ENCODE data around the gene ATG4B. TPM values are rescaled to one million over a fixed set of nuclear protein-coding genes. Genes with fewer than 3 reads are reported as not detected.

ATG4B gene
- total RNA-seq, 2 donors from 2014 or later = 52.0 to 86.1 TPM

DNA sequence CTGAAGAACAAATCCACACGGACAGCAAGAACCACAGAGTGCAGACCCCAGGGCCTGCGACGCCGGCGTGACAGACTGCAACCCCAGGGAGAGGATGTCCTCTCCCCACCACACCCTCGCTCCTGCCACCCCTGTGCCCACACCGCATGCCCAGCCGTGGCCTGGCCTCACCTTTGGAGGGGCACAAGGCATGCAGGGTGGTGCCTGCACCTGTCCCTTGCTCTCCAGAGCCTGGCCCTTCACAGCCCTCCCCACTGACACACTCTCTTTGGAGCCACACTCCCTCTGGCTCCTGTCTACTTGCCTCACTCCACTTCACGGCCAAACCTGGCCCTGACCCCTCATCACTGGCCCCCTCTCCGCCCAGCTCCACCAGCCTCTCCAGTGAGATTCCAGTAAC lies 9.8 kb upstream of the ATG4B start:
- Histone ChIP-seq H3K4me3 (no peak overlapping the region), H3K27ac (no peak overlapping the region), H3K36me3 (peaks cover 7% of the 10 kb centered on the region), H3K9me3 (no peaks in the 10 kb centered on the region), H3K27me3 (replicated peaks; ENCODE audit: insufficient read depth) (no peaks in the 10 kb centered on the region), H3K4me1 (ENCODE audit: control insufficient read depth in 1 of 2, low read depth in 2 of 2) (no peaks in the 10 kb centered on the region)
- ATAC-seq (ENCODE audit: insufficient number of reproducible peaks, low FRiP score, low read depth) (no peak), DNase-seq (ENCODE audit: low spot score) (no peak)
- TF ChIP-seq, protein P1, sequence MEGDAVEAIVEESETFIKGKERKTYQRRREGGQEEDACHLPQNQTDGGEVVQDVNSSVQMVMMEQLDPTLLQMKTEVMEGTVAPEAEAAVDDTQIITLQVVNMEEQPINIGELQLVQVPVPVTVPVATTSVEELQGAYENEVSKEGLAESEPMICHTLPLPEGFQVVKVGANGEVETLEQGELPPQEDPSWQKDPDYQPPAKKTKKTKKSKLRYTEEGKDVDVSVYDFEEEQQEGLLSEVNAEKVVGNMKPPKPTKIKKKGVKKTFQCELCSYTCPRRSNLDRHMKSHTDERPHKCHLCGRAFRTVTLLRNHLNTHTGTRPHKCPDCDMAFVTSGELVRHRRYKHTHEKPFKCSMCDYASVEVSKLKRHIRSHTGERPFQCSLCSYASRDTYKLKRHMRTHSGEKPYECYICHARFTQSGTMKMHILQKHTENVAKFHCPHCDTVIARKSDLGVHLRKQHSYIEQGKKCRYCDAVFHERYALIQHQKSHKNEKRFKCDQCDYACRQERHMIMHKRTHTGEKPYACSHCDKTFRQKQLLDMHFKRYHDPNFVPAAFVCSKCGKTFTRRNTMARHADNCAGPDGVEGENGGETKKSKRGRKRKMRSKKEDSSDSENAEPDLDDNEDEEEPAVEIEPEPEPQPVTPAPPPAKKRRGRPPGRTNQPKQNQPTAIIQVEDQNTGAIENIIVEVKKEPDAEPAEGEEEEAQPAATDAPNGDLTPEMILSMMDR (IDR thresholded peaks at IDR 0.05) = no peak

- no peak for ATAC-seq (ENCODE audit: insufficient number of reproducible peaks, low FRiP score, low read depth)
- no peak overlapping the region for H3K4me3 ChIP-seq
- peaks cover 17% of the 10 kb centered on the region for H3K36me3 ChIP-seq
- TF ChIP-seq, protein P1 (IDR thresholded peaks at IDR 0.05) = no peak
- no peak for DNase-seq (ENCODE audit: low spot score)
- no peak overlapping the region for H3K27ac ChIP-seq
- H3K4me1 ChIP-seq (ENCODE audit: control insufficient read depth in 1 of 2, low read depth in 2 of 2) = peaks cover 0 to 6% of the 10 kb centered on the region in 2 donors
- no peaks in the 10 kb centered on the region for H3K9me3 ChIP-seq
- H3K27me3 ChIP-seq (replicated peaks; ENCODE audit: insufficient read depth) = no peaks in the 10 kb centered on the region
Observed at GRCh38 chr2:241629762-241630435, 7.6 kb upstream of the ATG4B start.

DNA sequence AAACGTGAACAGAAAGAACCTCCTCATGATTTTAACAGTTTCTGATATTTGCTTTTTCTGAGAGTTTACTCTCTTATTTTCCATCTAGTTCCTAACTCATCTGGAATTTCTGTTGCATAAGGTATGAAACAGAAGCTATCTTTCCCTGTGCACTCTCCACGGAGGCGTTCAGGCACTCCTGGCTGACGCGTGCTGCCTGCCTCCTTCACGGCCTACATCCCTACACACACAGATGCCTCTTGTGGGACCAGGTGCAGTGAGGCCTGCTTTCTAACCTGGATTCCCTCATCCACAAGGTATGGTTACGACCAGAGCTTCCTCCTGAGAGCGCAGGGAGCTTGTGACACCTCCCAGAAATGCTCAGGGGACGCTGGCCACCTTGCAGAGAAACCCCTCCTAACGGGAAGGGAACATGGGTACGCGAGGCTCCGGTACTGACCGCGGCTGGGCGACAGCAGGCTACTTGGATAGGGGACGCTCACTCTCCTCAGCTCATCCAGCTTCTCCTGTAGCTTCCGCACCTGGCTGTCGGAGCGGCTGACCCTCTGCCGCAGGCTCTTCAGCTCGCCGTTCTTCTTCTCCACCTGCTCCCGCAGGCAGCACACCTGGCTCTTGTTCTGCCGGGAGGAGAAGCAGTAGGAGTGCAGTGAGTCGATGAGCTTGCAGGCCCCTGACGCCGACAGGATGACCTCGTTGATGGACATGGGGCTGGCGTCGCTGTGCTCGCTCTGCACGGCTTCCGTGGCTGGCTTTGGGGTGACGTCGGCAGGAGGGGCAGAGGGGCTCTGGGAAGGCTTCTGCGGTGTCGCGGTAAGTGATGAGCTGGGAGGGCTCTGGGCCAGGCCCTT lies 4.8 kb upstream of the ATG4B start:
- peaks cover 17% of the 10 kb centered on the region for H3K36me3 ChIP-seq

GRCh38 chr2:241633561-241633960 lies 3.9 kb upstream of the ATG4B start:
- DNase-seq (ENCODE audit: low spot score) (no peak), ATAC-seq (ENCODE audit: insufficient number of reproducible peaks, low FRiP score, low read depth) (no peak)
- Histone ChIP-seq H3K4me1 (ENCODE audit: control insufficient read depth in 1 of 2, low read depth in 2 of 2) (peaks cover 16 to 25% of the 10 kb centered on the region in 2 donors), H3K4me3 (no peak overlapping the region), H3K27me3 (replicated peaks; ENCODE audit: insufficient read depth) (no peaks in the 10 kb centered on the region), H3K9me3 (no peaks in the 10 kb centered on the region), H3K36me3 (peaks cover 13% of the 10 kb centered on the region), H3K27ac (no peak overlapping the region)
- TF ChIP-seq, protein P1 (IDR thresholded peaks at IDR 0.05) = no peak

More for the DNA sequence above, 4.8 kb upstream of the ATG4B start:
- Histone ChIP-seq H3K4me3 (no peak overlapping the region), H3K27me3 (replicated peaks; ENCODE audit: insufficient read depth) (no peaks in the 10 kb centered on the region), H3K4me1 (ENCODE audit: control insufficient read depth in 1 of 2, low read depth in 2 of 2) (peaks cover 11 to 19% of the 10 kb centered on the region in 2 donors), H3K27ac (no peak overlapping the region), H3K9me3 (no peaks in the 10 kb centered on the region)
- TF ChIP-seq, protein P1 (IDR thresholded peaks at IDR 0.05) = no peak
- DNase-seq (ENCODE audit: low spot score) = no peak
- ATAC-seq (ENCODE audit: insufficient number of reproducible peaks, low FRiP score, low read depth) = no peak

- Histone ChIP-seq H3K27ac (peak overlapping the region; percentile 66 to 77), H3K4me1 (ENCODE audit: control insufficient read depth in 1 of 2, low read depth in 2 of 2) (peaks cover 21 to 39% of the 10 kb centered on the region in 2 donors), H3K9me3 (no peaks in the 10 kb centered on the region), H3K4me3 (peak overlapping the region; percentile 93), H3K27me3 (replicated peaks; ENCODE audit: insufficient read depth) (no peaks in the 10 kb centered on the region), H3K36me3 (peaks cover 13% of the 10 kb centered on the region)
- ATAC-seq (ENCODE audit: insufficient number of reproducible peaks, low FRiP score, low read depth) (no peak), DNase-seq (ENCODE audit: low spot score) (no peak)
- TF ChIP-seq, protein P1 (IDR thresholded peaks at IDR 0.05) = no peak
Observed at GRCh38 chr2:241635756-241636155, 1.7 kb upstream of the ATG4B start.
